Keratinocyte (primary cell): ENCODE results near the gene MAB21L3. TPM values are rescaled to one million over a fixed set of nuclear protein-coding genes. Genes with fewer than 3 reads are reported as not detected.

Experiments
- DNase-seq: peaks from one replicate; pipeline ENCODE4 v3.0.0-alpha.2; 2011; ENCODE audit warnings: low read depth, missing footprints, low spot score
- FAIRE-seq: peaks from 2 replicates; lab custom pipeline; 2011; peaks lifted over from hg19 to GRCh38; lab: Jason Lieb, UNC
- H2AFZ ChIP-seq: 2 replicates; pipeline ENCODE4 v1.6.0; 2012; ENCODE audit warnings: low read length, control low read depth, inconsistent platforms; ENCODE audit not compliant: control insufficient read depth
- H3K27ac ChIP-seq: 2 replicates; pipeline ENCODE4 v1.5.1; 2011; ENCODE audit warnings: low read length; ENCODE audit not compliant: control insufficient read depth, insufficient read depth
- H3K27me3 ChIP-seq: 3 replicates; pipeline ENCODE4 v1.6.0; 2011; ENCODE audit warnings: low read length; ENCODE audit not compliant: control insufficient read depth, insufficient read depth; ENCODE audit errors: extremely low read depth
- H3K36me3 ChIP-seq, 2 experiments: 2 replicates in 1 of 2; 3 replicates in 1 of 2; pipeline ENCODE4 v1.5.1; 2011; ENCODE audit warnings: low read length in 2 of 2, mild to moderate bottlenecking in 1 of 2; ENCODE audit not compliant: control insufficient read depth in 2 of 2, insufficient read depth in 2 of 2; ENCODE audit errors: extremely low read depth in 1 of 2
- H3K4me1 ChIP-seq: 3 replicates; pipeline ENCODE4 v1.5.1; 2011; ENCODE audit warnings: low read length; ENCODE audit not compliant: control insufficient read depth, insufficient read depth; ENCODE audit errors: extremely low read depth
- H3K4me2 ChIP-seq: 3 replicates; pipeline ENCODE4 v1.6.0; 2011; ENCODE audit warnings: low read depth, low read length; ENCODE audit not compliant: control insufficient read depth, insufficient read depth; ENCODE audit errors: extremely low read depth
- H3K4me3 ChIP-seq, 3 experiments: fragments of 200-600 bp in 1 of 3; sonication (generic) in 1 of 3; 2 replicates in 2 of 3; 3 replicates in 1 of 3; pipeline ENCODE4 v1.5.1; 2011 to 2016; ENCODE audit warnings: low read length in 3 of 3, mild to moderate bottlenecking in 3 of 3, control low read depth in 2 of 3, inconsistent platforms in 1 of 3, low read depth in 1 of 3, mixed read lengths in 1 of 3, mixed run types in 1 of 3, moderate library complexity in 1 of 3; ENCODE audit not compliant: control insufficient read depth in 2 of 3, insufficient read depth in 2 of 3; ENCODE audit errors: extremely low read depth in 1 of 3
- H3K79me2 ChIP-seq: 2 replicates; pipeline ENCODE4 v1.6.0; 2012; ENCODE audit warnings: low read length; ENCODE audit not compliant: control insufficient read depth, insufficient read depth
- H3K9ac ChIP-seq: 3 replicates; pipeline ENCODE4 v1.6.0; 2011; ENCODE audit warnings: low read length; ENCODE audit not compliant: control insufficient read depth, insufficient read depth; ENCODE audit errors: extremely low read depth
- H3K9me1 ChIP-seq: 3 replicates; pipeline ENCODE4 v1.6.0; 2011; ENCODE audit warnings: low read length; ENCODE audit not compliant: control insufficient read depth, insufficient read depth; ENCODE audit errors: extremely low read depth
- H3K9me3 ChIP-seq: 2 replicates; pipeline ENCODE4 v1.5.1; 2012; ENCODE audit warnings: low read depth, low read length; ENCODE audit not compliant: control insufficient read depth
- H4K20me1 ChIP-seq: 3 replicates; pipeline ENCODE4 v1.6.0; 2011; ENCODE audit warnings: low read length; ENCODE audit not compliant: control insufficient read depth, insufficient read depth; ENCODE audit errors: extremely low read depth
- EZH2 ChIP-seq: IDR thresholded peaks from one replicate; pipeline ENCODE4 v1.6.1; 2012; ENCODE audit warnings: inconsistent platforms, mild to moderate bottlenecking, low read length, moderate library complexity
- dilution Hi-C: fragments of 300-500 bp; cut with MboI; formaldehyde crosslinking; loops from one replicate; pipeline ENCODE4 v1.7.0; 2020; ENCODE audit warnings: low sequenced_read_pairs; ENCODE audit not compliant: extremely low pct_ligation_motif_present
- polyA plus RNA-seq, 5 experiments: library from polyadenylated mRNA; depleted of rRNA in 3 of 5; stranded (reverse) in 3 of 5; stranded (forward) in 1 of 5; unstranded in 1 of 5; fragments of >200 nt; gene quantifications; 1 replicate in 1 of 5; 2 replicates in 3 of 5; 3 replicates in 1 of 5; pipeline versions ENCODE4 v1.2.1 to v1.2.3, GENCODE V29; 2011 to 2012; ENCODE audit warnings: missing spikeins in 2 of 5, low read depth in 1 of 5, low replicate concordance in 1 of 5
- TF ChIP-seq, protein P1 (sequence below), 3 experiments: IDR thresholded peaks in 1 of 3; conservative IDR thresholded peaks in 1 of 3; optimal IDR thresholded peaks in 1 of 3; 2 replicates in 2 of 3; 3 replicates in 1 of 3; pipeline versions ENCODE3 to v1.5.1; 2011; ENCODE audit warnings: low read length in 3 of 3, mild to moderate bottlenecking in 3 of 3, moderate library complexity in 2 of 3, control low read depth in 1 of 3, inconsistent platforms in 1 of 3; ENCODE audit not compliant: insufficient read depth in 2 of 3; ENCODE audit errors: extremely low read depth in 1 of 3

The MAB21L3 gene
- polyA plus RNA-seq, 1 donor (not counting 4 experiments of a cell fraction or from before 2014, with no cell fraction given) = 0.29 TPM

DNA sequence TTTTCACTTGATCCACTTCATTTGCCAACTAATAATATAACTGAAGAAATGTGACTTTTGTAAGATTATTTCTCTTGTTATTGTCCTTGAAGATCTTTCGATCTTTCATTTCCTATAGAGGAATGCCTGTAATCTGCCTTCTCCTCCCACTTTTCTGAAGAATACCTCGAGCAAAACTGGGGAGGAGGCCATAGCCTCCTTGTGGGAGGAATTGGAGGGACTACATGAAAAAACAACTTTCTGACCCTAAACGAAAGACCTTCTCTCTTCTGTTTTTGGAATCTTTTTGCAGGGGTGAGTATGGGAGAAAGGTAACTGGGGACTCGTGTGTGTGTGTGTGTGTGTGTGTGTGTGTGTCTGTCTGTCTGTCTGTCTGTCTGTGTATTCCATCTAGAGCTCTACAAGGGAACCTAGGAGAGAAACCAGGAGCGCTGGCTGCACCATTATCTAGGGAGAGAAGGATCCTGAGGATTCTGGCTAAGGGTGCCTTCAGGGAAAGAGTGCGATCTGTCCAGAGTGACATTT lies 32.4 kb upstream of the MAB21L3 start:
- H3K27ac ChIP-seq = no peak overlapping the region
- H3K9ac ChIP-seq = no peak overlapping the region
- H3K27me3 ChIP-seq = no peaks in the 10 kb centered on the region
- FAIRE-seq (no peak), DNase-seq (no peak)
- H3K79me2 ChIP-seq = no peaks in the 10 kb centered on the region
- H3K4me2 ChIP-seq = no peak overlapping the region
- no peaks in the 10 kb centered on the region for H4K20me1 ChIP-seq
- no peaks in the 10 kb centered on the region for H3K9me3 ChIP-seq
- dilution Hi-C loops = no loop called here
- TF ChIP-seq, protein P1, sequence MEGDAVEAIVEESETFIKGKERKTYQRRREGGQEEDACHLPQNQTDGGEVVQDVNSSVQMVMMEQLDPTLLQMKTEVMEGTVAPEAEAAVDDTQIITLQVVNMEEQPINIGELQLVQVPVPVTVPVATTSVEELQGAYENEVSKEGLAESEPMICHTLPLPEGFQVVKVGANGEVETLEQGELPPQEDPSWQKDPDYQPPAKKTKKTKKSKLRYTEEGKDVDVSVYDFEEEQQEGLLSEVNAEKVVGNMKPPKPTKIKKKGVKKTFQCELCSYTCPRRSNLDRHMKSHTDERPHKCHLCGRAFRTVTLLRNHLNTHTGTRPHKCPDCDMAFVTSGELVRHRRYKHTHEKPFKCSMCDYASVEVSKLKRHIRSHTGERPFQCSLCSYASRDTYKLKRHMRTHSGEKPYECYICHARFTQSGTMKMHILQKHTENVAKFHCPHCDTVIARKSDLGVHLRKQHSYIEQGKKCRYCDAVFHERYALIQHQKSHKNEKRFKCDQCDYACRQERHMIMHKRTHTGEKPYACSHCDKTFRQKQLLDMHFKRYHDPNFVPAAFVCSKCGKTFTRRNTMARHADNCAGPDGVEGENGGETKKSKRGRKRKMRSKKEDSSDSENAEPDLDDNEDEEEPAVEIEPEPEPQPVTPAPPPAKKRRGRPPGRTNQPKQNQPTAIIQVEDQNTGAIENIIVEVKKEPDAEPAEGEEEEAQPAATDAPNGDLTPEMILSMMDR (optimal IDR thresholded peaks at IDR 0.05 in 1 of 3, IDR thresholded peaks at IDR 0.05 in 1 of 3, conservative IDR thresholded peaks at IDR 0.05 in 1 of 3; ENCODE audit: extremely low read depth in 1 of 3, insufficient read depth in 2 of 3, low read length in 3 of 3) = no peak
- no peak for TF ChIP-seq EZH2
- no peak overlapping the region for H3K4me3 ChIP-seq
- no peaks in the 10 kb centered on the region for H3K9me1 ChIP-seq
- peaks cover 0 to 2% of the 10 kb centered on the region in 2 experiments for H3K36me3 ChIP-seq
- H3K4me1 ChIP-seq = peaks cover 17% of the 10 kb centered on the region
- no peak overlapping the region for H2AFZ ChIP-seq

DNA sequence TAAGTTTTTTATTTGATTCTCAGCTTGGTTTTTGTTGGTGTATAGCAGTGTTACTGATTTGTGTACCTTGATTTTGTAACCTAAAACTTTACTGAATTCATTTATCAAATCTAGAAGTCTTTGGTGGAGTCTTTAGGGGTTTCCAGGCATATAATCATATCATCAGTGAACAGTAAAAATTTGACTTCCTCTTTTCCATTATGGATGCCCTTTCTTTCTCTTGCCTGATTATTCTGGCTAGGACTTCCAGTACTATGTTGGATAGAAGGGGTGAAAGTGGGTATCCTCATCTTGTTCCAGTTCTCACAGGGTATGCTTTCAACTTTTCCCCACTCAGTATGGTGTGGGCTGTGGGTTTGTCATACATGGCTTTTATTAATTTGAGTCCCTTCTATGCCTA lies 23.6 kb upstream of the MAB21L3 start:
- dilution Hi-C loops = no loop called here
- H3K4me2 ChIP-seq = no peak overlapping the region
- TF ChIP-seq, protein P1 (optimal IDR thresholded peaks at IDR 0.05 in 1 of 3, IDR thresholded peaks at IDR 0.05 in 1 of 3, conservative IDR thresholded peaks at IDR 0.05 in 1 of 3; ENCODE audit: extremely low read depth in 1 of 3, insufficient read depth in 2 of 3, low read length in 3 of 3) = no peak

More for the DNA sequence above, 23.6 kb upstream of the MAB21L3 start:
- Histone ChIP-seq H2AFZ (no peak overlapping the region), H3K27me3 (no peaks in the 10 kb centered on the region), H3K9ac (no peak overlapping the region), H3K9me3 (peaks cover 2% of the 10 kb centered on the region), H3K9me1 (no peaks in the 10 kb centered on the region), H3K79me2 (no peaks in the 10 kb centered on the region), H3K36me3 (peaks cover 0 to 14% of the 10 kb centered on the region in 2 experiments), H4K20me1 (no peaks in the 10 kb centered on the region), H3K4me1 (no peaks in the 10 kb centered on the region), H3K4me3 (no peak overlapping the region), H3K27ac (no peak overlapping the region)
- DNase-seq (no peak), FAIRE-seq (no peak)
